Hematopoietic multipotent progenitor cell (in vitro differentiated cells): ENCODE data around the gene ALG8. TPM values are rescaled to one million over a fixed set of nuclear protein-coding genes. Genes with fewer than 3 reads are reported as not detected.
"Not testable (repeated sequence)": the region's sequence is repeated elsewhere in the genome, so short reads cannot be mapped to it uniquely, and the experiment has no call there.

ENCODE experiments used
- DNase-seq, 3 donors: peaks; one replicate each; pipeline ENCODE4 v3.0.0-alpha.2; 2011 to 2015; ENCODE audit warnings: low read depth in 2 of 3, low spot score in 2 of 3
- total RNA-seq: library from RNA; depleted of rRNA; stranded (reverse); fragments of >200 nt; gene quantifications from one replicate; pipeline ENCODE4 v1.2.3, GENCODE V29; 2012

ALG8 gene
- total RNA-seq, 1 donor = 21.8 TPM

- no peak for DNase-seq
Observed at GRCh38 chr11:78109081-78110015, 30.1 kb downstream of the ALG8 start.

- DNase-seq = no peak
Observed at GRCh38 chr11:78100676-78101472, 38.6 kb downstream of the ALG8 start.

GRCh38 chr11:78100261-78100660, 39.2 kb downstream of the ALG8 start:
- no peak for DNase-seq

- no peak for DNase-seq
Observed at GRCh38 chr11:78099666-78100065, 39.8 kb downstream of the ALG8 start.

- DNase-seq = no peak
Observed at GRCh38 chr11:78097666-78098385, 41.6 kb downstream of the ALG8 start.

GRCh38 chr11:78094250-78094649, 45.2 kb downstream of the ALG8 start:
- DNase-seq = no peak

GRCh38 chr11:78086521-78087074, 52.8 kb downstream of the ALG8 start:
- not testable (repeated sequence) for DNase-seq

GRCh38 chr11:78085972-78086371, 53.5 kb downstream of the ALG8 start:
- DNase-seq = no peak

- DNase-seq = not testable (repeated sequence)
Observed at GRCh38 chr11:78084506-78084905, 54.9 kb downstream of the ALG8 start.

- no peak for DNase-seq
Observed at GRCh38 chr11:78083021-78083420, 56.4 kb downstream of the ALG8 start.

GRCh38 chr11:78082146-78082545, 57.3 kb downstream of the ALG8 start:
- DNase-seq = no peak

GRCh38 chr11:78081583-78081982, 57.8 kb downstream of the ALG8 start:
- no peak for DNase-seq

- peak in 2 of 3 donors; percentile 55 to 86 for DNase-seq
Observed at GRCh38 chr11:78080818-78081495, 58.5 kb downstream of the ALG8 start.

GRCh38 chr11:78080084-78080817, 59.2 kb downstream of the ALG8 start:
- DNase-seq = peak in 1 of 3 donors; percentile 10

GRCh38 chr11:78079232-78080083, 60.0 kb downstream of the ALG8 start, which contains the start of gene NDUFC2:
NDUFC2 (minus strand) TSS chr11:78079862; CDS start chr11:78079744, 118 bp downstream.
- DNase-seq = peak; percentile 45 to 71 (median 65)

GRCh38 chr11:78078218-78079167, 60.9 kb downstream of the ALG8 start:
- DNase-seq = peak in 1 of 3 donors; percentile 16

GRCh38 chr11:78077592-78077991, 61.8 kb downstream of the ALG8 start:
- not testable (repeated sequence) for DNase-seq
